ENCODE results near the gene ZCWPW1. TPM values are rescaled to one million over a fixed set of nuclear protein-coding genes. Genes with fewer than 3 reads are reported as not detected.
A peak's percentile ranks its signal among the peaks of the same experiment; 100 is the strongest.
"Not testable (repeated sequence)": the region's sequence is repeated elsewhere in the genome, so short reads cannot be mapped to it uniquely, and the experiment has no call there.

Gene ZCWPW1
- polyA plus RNA-seq, 1 donor = 5.9 TPM

- DNase-seq (ENCODE audit: low read depth) = not testable (repeated sequence)
These were observed 54.5 kb downstream of the ZCWPW1 start for GRCh38 chr7:100373870-100374598.

- DNase-seq (ENCODE audit: low read depth) = no peak
These were observed 55.2 kb downstream of the ZCWPW1 start, which contains the start of gene PILRA for GRCh38 chr7:100373261-100373831. Gene PILRA (plus strand): TSS chr7:100373487. CDS start chr7:100373657, 170 bp downstream.

GRCh38 chr7:100372694-100373093 is 55.8 kb downstream of the ZCWPW1 start:
- no peak for DNase-seq (ENCODE audit: low read depth)

GRCh38 chr7:100372256-100372655 is 56.2 kb downstream of the ZCWPW1 start:
- DNase-seq (ENCODE audit: low read depth) = no peak

- DNase-seq (ENCODE audit: low read depth) = no peak
These were observed 56.8 kb downstream of the ZCWPW1 start for GRCh38 chr7:100371561-100372171.

GRCh38 chr7:100370746-100371145 is 57.8 kb downstream of the ZCWPW1 start:
- DNase-seq (ENCODE audit: low read depth) = no peak

- DNase-seq (ENCODE audit: low read depth) = no peak
These were observed 58.2 kb downstream of the ZCWPW1 start for GRCh38 chr7:100370303-100370702.

- DNase-seq (ENCODE audit: low read depth) = peak; percentile 24
These were observed 59.4 kb downstream of the ZCWPW1 start for GRCh38 chr7:100369105-100369504.

GRCh38 chr7:100367676-100368613 is 60.6 kb downstream of the ZCWPW1 start:
- DNase-seq (ENCODE audit: low read depth) = no peak

GRCh38 chr7:100367251-100367620 is 61.3 kb downstream of the ZCWPW1 start:
- DNase-seq (ENCODE audit: low read depth) = no peak

- DNase-seq (ENCODE audit: low read depth) = no peak
These were observed 61.9 kb downstream of the ZCWPW1 start for GRCh38 chr7:100366411-100367250.

GRCh38 chr7:100365998-100366367 is 62.5 kb downstream of the ZCWPW1 start:
- not testable (repeated sequence) for DNase-seq (ENCODE audit: low read depth)

- DNase-seq (ENCODE audit: low read depth) = no peak
These were observed 64.0 kb downstream of the ZCWPW1 start for GRCh38 chr7:100364480-100364879.

GRCh38 chr7:100363797-100364196 is 64.7 kb downstream of the ZCWPW1 start:
- not testable (repeated sequence) for DNase-seq (ENCODE audit: low read depth)

- no peak for DNase-seq (ENCODE audit: low read depth)
These were observed 65.4 kb downstream of the ZCWPW1 start for GRCh38 chr7:100363098-100363497.

GRCh38 chr7:100360135-100360854 is 68.2 kb downstream of the ZCWPW1 start:
- no peak for DNase-seq (ENCODE audit: low read depth)

GRCh38 chr7:100358857-100359212 is 69.7 kb downstream of the ZCWPW1 start:
- no peak for DNase-seq (ENCODE audit: low read depth)

GRCh38 chr7:100358027-100358856 is 70.3 kb downstream of the ZCWPW1 start, which contains the start of gene PILRB:
Gene PILRB (plus strand): TSS chr7:100358117. CDS start chr7:100358303, 186 bp downstream.
- DNase-seq (ENCODE audit: low read depth) = no peak

GRCh38 chr7:100357131-100357561 is 71.4 kb downstream of the ZCWPW1 start:
- DNase-seq (ENCODE audit: low read depth) = no peak

All from forelimb muscle (tissue), 1 donor.